Retinal pigment epithelial cell (primary cell): ENCODE results near the gene ABHD2.

Source experiments
- DNase-seq: peaks from one replicate; pipeline ENCODE4 v3.0.0-alpha.2; 2010; ENCODE audit warnings: low read depth
- H3K4me3 ChIP-seq: 2 replicates; pipeline ENCODE4 v1.5.1; 2011; ENCODE audit warnings: mild to moderate bottlenecking, low read length, control low read depth, moderate library complexity
- TF ChIP-seq, protein P1 (sequence below): conservative IDR thresholded peaks from 2 replicates; pipeline ENCODE4 v1.5.1; 2011; ENCODE audit warnings: low read depth, low read length, control low read depth, inconsistent platforms

The ABHD2 gene

DNA sequence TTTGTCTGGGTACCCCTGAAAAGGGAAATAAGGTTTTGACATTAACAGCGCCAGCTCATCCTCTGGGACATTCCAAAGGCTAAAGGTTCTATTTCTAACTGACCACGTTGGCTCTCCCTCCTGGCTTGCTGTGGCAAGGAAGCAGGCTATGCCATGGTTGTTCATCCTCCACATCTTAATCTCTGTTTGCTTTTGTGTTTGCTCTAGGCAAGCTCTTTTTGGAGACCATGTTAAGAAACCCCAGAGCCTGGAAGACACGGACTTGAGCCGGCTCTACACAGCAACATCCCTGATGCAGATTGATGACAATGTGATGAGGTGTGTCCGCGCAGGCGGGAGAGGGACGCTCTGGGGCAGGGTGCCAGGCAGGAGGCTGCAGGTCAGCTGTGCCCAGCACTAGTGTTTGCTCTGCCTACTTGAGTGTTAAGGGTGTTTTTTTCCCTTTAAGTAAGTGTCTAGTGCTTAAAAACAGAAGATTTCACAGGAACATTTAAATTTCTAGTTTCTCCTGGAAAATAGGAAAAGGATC is 99.8 kb downstream of the ABHD2 start:
- H3K4me3 ChIP-seq: no peak overlapping the region
- TF ChIP-seq, protein P1, sequence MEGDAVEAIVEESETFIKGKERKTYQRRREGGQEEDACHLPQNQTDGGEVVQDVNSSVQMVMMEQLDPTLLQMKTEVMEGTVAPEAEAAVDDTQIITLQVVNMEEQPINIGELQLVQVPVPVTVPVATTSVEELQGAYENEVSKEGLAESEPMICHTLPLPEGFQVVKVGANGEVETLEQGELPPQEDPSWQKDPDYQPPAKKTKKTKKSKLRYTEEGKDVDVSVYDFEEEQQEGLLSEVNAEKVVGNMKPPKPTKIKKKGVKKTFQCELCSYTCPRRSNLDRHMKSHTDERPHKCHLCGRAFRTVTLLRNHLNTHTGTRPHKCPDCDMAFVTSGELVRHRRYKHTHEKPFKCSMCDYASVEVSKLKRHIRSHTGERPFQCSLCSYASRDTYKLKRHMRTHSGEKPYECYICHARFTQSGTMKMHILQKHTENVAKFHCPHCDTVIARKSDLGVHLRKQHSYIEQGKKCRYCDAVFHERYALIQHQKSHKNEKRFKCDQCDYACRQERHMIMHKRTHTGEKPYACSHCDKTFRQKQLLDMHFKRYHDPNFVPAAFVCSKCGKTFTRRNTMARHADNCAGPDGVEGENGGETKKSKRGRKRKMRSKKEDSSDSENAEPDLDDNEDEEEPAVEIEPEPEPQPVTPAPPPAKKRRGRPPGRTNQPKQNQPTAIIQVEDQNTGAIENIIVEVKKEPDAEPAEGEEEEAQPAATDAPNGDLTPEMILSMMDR: no peak
- DNase-seq: no peak

DNA sequence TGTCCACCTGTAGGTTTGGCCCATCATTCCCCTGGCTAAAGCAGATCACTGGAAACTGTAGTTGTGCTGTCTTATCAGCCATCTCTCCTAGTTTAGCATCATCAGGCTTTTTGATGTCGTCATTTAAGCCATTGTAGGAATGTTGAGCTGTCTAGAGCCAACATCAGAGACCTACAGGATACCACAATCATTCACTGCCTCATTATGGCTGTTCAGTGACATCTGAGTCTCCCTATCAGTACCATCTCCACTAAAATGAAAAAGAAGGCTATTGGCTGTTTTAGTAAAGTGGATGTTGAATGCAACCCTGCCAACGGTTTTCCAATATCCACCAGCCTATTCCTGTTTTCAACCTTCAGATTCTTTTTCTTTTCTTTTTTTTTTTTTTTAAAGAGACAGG is 103.9 kb downstream of the ABHD2 start:
- no peak for DNase-seq
- no peak overlapping the region for H3K4me3 ChIP-seq
- TF ChIP-seq, protein P1: no peak

DNA sequence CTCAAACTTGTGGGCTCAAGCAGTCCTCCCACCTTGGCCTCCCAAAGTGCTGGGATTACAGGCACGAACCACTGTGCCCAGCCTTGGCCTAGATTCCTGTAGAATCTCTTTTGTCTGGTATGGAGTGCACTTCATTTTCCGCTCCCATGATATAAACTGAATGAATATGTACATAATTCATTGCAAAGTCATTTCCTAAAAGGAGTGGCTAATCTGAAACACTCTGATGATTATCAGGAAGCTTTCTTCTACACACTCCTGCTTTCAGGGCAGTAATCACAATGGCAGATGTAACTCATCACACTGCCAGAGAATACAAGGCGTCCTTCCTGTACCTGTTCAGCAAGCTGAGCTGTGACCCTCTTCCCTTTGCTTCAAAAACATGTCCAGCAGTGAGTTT is 104.5 kb downstream of the ABHD2 start:
- TF ChIP-seq, protein P1: no peak
- no peak overlapping the region for H3K4me3 ChIP-seq
- DNase-seq: no peak

DNA sequence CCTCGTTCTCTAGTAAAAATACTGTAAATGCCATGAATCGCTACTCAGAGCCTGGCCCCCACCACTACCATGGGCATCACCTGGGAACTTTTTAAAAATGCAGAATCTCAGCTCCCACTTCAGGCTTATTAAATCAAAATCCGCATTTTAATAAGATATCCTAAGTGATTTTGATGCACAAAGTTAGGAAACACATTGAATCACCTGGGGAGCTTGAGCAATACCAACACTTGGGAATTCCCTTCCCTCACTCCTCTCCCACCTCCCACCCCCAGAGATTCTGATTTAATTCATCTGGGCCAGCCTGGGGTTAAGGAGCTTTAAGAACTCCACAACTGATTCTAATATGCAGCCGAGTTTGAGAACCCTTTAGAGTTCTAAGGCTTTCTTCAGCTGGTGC is 106.4 kb downstream of the ABHD2 start:
- H3K4me3 ChIP-seq: no peak overlapping the region
- TF ChIP-seq, protein P1: no peak
- DNase-seq: no peak

DNA sequence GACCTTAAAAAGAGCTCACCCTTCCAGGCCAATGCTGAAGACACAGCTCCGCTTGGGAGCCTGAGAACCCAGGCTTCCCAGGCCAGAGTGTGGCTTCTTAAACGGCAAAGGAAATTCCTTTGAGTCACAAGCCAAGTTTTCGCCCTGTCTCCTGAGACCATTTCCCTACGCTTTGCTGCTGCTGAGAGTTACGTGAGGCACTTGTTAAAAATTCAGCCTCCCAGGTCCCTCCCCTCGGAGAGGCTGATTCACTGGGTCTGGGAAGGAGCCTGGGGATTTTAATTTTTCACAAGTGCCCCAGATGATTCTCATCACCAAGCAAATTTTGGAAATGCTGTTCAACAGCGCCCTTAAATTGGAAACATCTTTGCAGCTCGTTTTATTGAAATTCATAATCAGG is 107.6 kb downstream of the ABHD2 start:
- DNase-seq: no peak
- H3K4me3 ChIP-seq: no peak overlapping the region
- TF ChIP-seq, protein P1: no peak

DNA sequence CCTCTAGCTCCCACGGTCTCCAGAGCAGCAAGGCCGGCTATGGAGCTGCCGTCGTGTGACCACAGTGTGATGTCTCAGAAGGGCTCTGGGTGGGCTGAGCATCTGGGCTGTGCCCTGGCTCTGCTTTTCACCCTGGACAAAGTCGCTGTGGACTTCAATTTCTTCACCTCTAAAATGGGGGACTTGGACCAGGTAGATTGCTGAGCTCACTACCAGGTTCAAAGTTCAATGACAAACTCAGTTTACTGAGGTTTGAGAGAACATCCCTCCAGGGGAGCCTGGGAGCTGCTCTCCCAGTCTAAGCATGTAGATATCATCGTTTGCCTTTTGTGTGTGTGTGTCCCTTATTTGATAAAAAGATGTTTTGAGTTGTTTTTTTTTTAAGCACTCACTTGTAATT is 108.0 kb downstream of the ABHD2 start:
- TF ChIP-seq, protein P1: no peak
- H3K4me3 ChIP-seq: no peak overlapping the region
- no peak for DNase-seq

DNA sequence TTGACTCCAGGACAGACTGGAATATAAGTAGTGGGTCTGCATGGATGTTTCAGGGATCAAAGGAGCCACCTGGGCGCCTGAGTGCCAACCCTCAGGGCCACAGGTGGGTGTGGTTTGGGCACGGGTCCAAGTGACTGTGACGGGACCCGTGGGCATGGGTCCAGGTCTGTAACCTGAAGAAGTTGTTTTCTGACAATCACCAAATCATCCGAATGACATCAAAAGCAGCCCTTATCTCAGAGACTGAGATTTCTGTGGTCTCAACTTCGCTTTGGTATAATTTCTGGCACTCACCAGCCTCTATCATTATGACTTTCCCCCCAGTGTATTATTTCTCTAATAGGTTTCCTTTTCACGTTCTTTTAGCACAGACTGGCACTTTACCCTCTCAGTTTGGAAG is 108.7 kb downstream of the ABHD2 start:
- no peak for DNase-seq
- TF ChIP-seq, protein P1: no peak
- H3K4me3 ChIP-seq: no peak overlapping the region
